Hepatic stellate cell (primary cell): ENCODE measurements around the gene CRIP2.

Experiments used
- DNase-seq: peaks from one replicate; pipeline ENCODE4 v3.0.0; 2011; ENCODE audit warnings: low spot score

CRIP2 gene

GRCh38 chr14:105474483-105475268 is at the start of gene CRIP2:
TSS of gene CRIP2 (plus strand) at chr14:105474821. CDS start at chr14:105474863, 42 bp downstream.
- peak; percentile 92 for DNase-seq

- no peak for DNase-seq
These were observed 49.8 kb upstream of the CRIP2 start for GRCh38 chr14:105424861-105425260.

- DNase-seq = no peak
These were observed 48.8 kb upstream of the CRIP2 start for GRCh38 chr14:105425823-105426247.

- DNase-seq = no peak
These were observed 48.0 kb upstream of the CRIP2 start for GRCh38 chr14:105426416-105427130.

GRCh38 chr14:105427412-105427811 is 47.2 kb upstream of the CRIP2 start:
- DNase-seq = no peak

- no peak for DNase-seq
These were observed 46.6 kb upstream of the CRIP2 start for GRCh38 chr14:105427936-105428485.

- DNase-seq = no peak
These were observed 44.6 kb upstream of the CRIP2 start for GRCh38 chr14:105430042-105430441.

GRCh38 chr14:105430565-105430964 is 44.1 kb upstream of the CRIP2 start:
- peak; percentile 80 for DNase-seq

GRCh38 chr14:105431256-105431655 is 43.4 kb upstream of the CRIP2 start:
- no peak for DNase-seq

GRCh38 chr14:105432657-105433056 is 42.0 kb upstream of the CRIP2 start:
- DNase-seq = no peak

GRCh38 chr14:105433161-105433605 is 41.4 kb upstream of the CRIP2 start:
- DNase-seq = no peak

- no peak for DNase-seq
These were observed 38.2 kb upstream of the CRIP2 start for GRCh38 chr14:105436402-105436801.

GRCh38 chr14:105436891-105437722 is 37.5 kb upstream of the CRIP2 start:
- no peak for DNase-seq

- DNase-seq = no peak
These were observed 36.7 kb upstream of the CRIP2 start for GRCh38 chr14:105437723-105438500.

GRCh38 chr14:105439179-105439578 is 35.4 kb upstream of the CRIP2 start:
- DNase-seq = no peak

- peak; percentile 47 for DNase-seq
These were observed 34.7 kb upstream of the CRIP2 start for GRCh38 chr14:105439710-105440553.

GRCh38 chr14:105440554-105440900 is 34.1 kb upstream of the CRIP2 start:
- no peak for DNase-seq

GRCh38 chr14:105440992-105441391 is 33.6 kb upstream of the CRIP2 start:
- DNase-seq = no peak

- no peak for DNase-seq
These were observed 32.5 kb upstream of the CRIP2 start for GRCh38 chr14:105442125-105442524.

GRCh38 chr14:105442834-105443233 is 31.8 kb upstream of the CRIP2 start:
- no peak for DNase-seq
